ENCODE data around the gene GALK1. TPM values are rescaled to one million over a fixed set of nuclear protein-coding genes. Genes with fewer than 3 reads are reported as not detected.

The GALK1 gene
- total and polyA plus RNA-seq, 2 of the 13 experiments (the other 11 are each of a cell fraction or from before 2014, with no cell fraction given): 59.9 to 93.6 TPM

DNA sequence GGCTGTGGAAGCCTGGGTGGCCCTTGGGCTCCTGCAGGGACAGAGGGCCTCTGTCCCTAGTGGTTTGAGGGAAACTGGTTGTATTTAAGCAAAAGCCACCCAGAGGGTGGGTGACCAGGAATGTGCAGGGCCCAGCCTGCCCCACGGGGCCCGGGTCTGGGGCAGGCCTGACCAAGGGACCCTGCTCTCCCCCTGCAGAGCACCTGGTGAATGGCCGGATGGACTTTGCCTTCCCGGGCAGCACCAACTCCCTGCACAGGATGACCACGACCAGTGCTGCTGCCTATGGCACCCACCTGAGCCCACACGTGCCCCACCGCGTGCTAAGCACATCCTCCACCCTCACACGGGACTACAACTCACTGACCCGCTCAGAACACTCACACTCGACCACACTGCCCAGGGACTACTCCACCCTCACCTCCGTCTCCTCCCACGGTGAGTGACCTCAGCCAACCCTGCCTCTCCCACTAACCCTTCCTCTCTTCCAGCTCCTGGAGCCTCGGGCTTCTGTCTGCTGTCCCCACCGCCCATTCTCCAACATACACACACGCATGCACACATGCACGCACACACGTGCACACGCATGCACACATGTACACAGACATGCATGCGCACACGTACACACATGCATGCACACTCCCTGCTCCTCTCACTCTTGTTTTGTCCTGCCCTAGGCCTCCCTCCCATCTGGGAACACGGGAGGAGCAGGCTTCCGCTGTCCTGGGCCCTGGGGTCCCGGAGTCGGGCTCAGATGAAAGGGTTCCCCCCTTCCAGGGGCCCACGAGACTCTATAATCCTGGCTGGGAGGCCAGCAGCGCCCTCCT, 10.4 kb downstream of the GALK1 start (continued):
- TF ChIP-seq, protein P1, sequence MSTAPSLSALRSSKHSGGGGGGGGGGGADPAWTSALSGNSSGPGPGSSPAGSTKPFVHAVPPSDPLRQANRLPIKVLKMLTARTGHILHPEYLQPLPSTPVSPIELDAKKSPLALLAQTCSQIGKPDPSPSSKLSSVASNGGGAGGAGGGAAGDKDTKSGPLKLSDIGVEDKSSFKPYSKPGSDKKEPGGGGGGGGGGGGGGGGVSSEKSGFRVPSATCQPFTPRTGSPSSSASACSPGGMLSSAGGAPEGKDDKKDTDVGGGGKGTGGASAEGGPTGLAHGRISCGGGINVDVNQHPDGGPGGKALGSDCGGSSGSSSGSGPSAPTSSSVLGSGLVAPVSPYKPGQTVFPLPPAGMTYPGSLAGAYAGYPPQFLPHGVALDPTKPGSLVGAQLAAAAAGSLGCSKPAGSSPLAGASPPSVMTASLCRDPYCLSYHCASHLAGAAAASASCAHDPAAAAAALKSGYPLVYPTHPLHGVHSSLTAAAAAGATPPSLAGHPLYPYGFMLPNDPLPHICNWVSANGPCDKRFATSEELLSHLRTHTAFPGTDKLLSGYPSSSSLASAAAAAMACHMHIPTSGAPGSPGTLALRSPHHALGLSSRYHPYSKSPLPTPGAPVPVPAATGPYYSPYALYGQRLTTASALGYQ (CRISPR knock-in tag; IDR thresholded peaks at IDR 0.05): 0 out of 2 replicates have a peak, but pooled peaks have one; percentile 37
- TF ChIP-seq ARNTL (CRISPR knock-in tag; IDR thresholded peaks at IDR 0.05) (peak; percentile 98), FOXA3 (CRISPR knock-in tag; IDR thresholded peaks at IDR 0.05) (no peak), SYNCRIP (IDR thresholded peaks at IDR 0.05; ENCODE audit: insufficient read depth, low read depth, low read length) (no peak), ZNF607 (CRISPR knock-in tag; IDR thresholded peaks at IDR 0.05; ENCODE audit: borderline replicate concordance) (no peak), KLF11 (CRISPR knock-in tag; IDR thresholded peaks at IDR 0.05) (0 out of 2 replicates have a peak, but pooled peaks have one; percentile 74), ZNF879 (CRISPR knock-in tag; IDR thresholded peaks at IDR 0.05) (0 out of 2 replicates have a peak, but pooled peaks have one; percentile 81), DNMT3B (CRISPR knock-in tag; conservative IDR thresholded peaks at IDR 0.05) (0 out of 2 replicates have a peak, but pooled peaks have one; percentile 48), ZNF180 (CRISPR knock-in tag; IDR thresholded peaks at IDR 0.05; ENCODE audit: borderline replicate concordance, low read depth) (no peak), TAF15 (IDR thresholded peaks at IDR 0.05; ENCODE audit: low read depth, low read length, poor library complexity, severe bottlenecking) (no peak), MTA1 (CRISPR knock-in tag; IDR thresholded peaks at IDR 0.05; ENCODE audit: borderline replicate concordance) (peak; percentile 93), NR2C2 (CRISPR knock-in tag; IDR thresholded peaks at IDR 0.05; ENCODE audit: borderline replicate concordance) (no peak; the same call in 1 of the 2 replicates), ZNF883 (CRISPR knock-in tag; IDR thresholded peaks at IDR 0.05; ENCODE audit: not compliant biosample characterization) (peak; percentile 81), FOXK1 (CRISPR knock-in tag; IDR thresholded peaks at IDR 0.05; ENCODE audit: borderline replicate concordance, low read depth) (no peak), ZNF703 (CRISPR knock-in tag; IDR thresholded peaks at IDR 0.05; ENCODE audit: borderline replicate concordance) (no peak), RNF2 (conservative IDR thresholded peaks at IDR 0.05; ENCODE audit: low read depth) (peak; percentile 94), ETV6 (CRISPR knock-in tag; conservative IDR thresholded peaks at IDR 0.05) (no peak)
- TF ChIP-seq, protein P2, sequence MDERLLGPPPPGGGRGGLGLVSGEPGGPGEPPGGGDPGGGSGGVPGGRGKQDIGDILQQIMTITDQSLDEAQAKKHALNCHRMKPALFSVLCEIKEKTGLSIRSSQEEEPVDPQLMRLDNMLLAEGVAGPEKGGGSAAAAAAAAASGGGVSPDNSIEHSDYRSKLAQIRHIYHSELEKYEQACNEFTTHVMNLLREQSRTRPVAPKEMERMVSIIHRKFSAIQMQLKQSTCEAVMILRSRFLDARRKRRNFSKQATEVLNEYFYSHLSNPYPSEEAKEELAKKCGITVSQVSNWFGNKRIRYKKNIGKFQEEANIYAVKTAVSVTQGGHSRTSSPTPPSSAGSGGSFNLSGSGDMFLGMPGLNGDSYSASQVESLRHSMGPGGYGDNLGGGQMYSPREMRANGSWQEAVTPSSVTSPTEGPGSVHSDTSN (CRISPR knock-in tag; IDR thresholded peaks at IDR 0.05): no peak
- TF ChIP-seq, protein P3, sequence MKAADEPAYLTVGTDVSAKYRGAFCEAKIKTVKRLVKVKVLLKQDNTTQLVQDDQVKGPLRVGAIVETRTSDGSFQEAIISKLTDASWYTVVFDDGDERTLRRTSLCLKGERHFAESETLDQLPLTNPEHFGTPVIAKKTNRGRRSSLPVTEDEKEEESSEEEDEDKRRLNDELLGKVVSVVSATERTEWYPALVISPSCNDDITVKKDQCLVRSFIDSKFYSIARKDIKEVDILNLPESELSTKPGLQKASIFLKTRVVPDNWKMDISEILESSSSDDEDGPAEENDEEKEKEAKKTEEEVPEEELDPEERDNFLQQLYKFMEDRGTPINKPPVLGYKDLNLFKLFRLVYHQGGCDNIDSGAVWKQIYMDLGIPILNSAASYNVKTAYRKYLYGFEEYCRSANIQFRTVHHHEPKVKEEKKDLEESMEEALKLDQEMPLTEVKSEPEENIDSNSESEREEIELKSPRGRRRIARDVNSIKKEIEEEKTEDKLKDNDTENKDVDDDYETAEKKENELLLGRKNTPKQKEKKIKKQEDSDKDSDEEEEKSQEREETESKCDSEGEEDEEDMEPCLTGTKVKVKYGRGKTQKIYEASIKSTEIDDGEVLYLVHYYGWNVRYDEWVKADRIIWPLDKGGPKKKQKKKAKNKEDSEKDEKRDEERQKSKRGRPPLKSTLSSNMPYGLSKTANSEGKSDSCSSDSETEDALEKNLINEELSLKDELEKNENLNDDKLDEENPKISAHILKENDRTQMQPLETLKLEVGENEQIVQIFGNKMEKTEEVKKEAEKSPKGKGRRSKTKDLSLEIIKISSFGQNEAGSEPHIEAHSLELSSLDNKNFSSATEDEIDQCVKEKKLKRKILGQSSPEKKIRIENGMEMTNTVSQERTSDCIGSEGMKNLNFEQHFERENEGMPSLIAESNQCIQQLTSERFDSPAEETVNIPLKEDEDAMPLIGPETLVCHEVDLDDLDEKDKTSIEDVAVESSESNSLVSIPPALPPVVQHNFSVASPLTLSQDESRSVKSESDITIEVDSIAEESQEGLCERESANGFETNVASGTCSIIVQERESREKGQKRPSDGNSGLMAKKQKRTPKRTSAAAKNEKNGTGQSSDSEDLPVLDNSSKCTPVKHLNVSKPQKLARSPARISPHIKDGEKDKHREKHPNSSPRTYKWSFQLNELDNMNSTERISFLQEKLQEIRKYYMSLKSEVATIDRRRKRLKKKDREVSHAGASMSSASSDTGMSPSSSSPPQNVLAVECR (CRISPR knock-in tag; IDR thresholded peaks at IDR 0.05; ENCODE audit: borderline replicate concordance): peak; percentile 77
- TF ChIP-seq, protein P4, sequence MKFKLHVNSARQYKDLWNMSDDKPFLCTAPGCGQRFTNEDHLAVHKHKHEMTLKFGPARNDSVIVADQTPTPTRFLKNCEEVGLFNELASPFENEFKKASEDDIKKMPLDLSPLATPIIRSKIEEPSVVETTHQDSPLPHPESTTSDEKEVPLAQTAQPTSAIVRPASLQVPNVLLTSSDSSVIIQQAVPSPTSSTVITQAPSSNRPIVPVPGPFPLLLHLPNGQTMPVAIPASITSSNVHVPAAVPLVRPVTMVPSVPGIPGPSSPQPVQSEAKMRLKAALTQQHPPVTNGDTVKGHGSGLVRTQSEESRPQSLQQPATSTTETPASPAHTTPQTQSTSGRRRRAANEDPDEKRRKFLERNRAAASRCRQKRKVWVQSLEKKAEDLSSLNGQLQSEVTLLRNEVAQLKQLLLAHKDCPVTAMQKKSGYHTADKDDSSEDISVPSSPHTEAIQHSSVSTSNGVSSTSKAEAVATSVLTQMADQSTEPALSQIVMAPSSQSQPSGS (CRISPR knock-in tag; IDR thresholded peaks at IDR 0.05): no peak; the same call in 1 of the 2 replicates

All from HepG2 (cell line).